ENCODE data around the gene CCDC137.
A peak's percentile ranks its signal among the peaks of the same experiment; 100 is the strongest.

The CCDC137 gene

DNA sequence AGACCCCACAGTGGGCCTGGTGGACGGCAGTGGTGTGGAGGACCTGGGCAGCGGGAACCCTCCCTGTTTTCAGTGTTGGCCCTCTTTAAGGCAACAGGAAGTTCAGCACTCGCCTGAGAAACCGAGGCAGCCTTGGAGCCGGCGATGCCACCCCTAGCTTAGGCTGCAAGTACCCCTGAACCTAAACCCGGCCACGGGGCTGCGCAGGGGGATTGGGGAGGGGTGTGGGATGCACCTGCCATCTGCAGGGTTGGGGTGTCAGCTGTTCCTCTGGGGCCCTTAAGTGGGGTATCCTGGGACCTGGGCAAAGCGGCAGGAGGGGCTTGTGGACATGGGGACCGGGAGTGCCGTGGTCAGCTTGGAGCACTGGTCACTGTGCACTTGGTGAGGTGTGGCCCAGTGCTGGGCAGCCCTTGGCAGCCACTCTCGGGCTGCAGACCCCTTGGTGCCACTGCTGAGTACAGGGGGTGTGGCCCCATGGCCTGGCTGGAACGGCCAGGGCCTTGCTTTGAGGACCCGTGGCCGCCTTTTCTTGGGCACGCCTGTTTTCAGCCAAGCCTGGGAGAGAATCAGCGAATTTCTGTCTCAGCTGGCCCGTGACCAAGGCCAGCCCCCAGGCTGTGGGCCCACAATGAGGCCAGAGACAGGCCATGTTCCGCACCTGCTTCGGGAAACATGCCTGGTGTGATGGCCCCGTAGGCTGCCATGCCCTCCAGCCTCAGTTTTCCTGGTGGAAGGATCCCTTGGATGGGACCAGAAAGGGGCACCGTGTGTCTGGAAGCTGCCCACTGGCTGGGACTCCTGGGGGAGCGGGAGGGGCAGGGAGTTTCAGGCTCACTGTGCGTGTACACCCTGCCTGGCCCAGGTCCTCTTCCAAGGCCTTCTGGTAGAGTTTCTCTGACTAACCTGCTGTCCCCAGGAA lies 41.4 kb downstream of the CCDC137 start (continued):
- peak; percentile 76 for TF ChIP-seq ZNF692 (tag by site-specific recombination; IDR thresholded peaks at IDR 0.05)
- peak; percentile 82 for TF ChIP-seq ZNF600 (tag by site-specific recombination; IDR thresholded peaks at IDR 0.05)
- no peak for TF ChIP-seq ZNF626 (tag by site-specific recombination; IDR thresholded peaks at IDR 0.05)
- no peak for TF ChIP-seq ZBTB48 (tag by site-specific recombination; IDR thresholded peaks at IDR 0.05)
- TF ChIP-seq ZNF513 (tag by site-specific recombination; IDR thresholded peaks at IDR 0.05), result no peak

GRCh38 chr17:81708739-81709185 lies 42.2 kb downstream of the CCDC137 start:
- Histone ChIP-seq H3K9me3 (ENCODE audit: control insufficient read depth, insufficient read depth, low read depth, low read length) (no peaks in the 10 kb centered on the region), H3K36me3 (ENCODE audit: control insufficient read depth in 2 of 2, insufficient read depth in 1 of 2, low read length in 2 of 2) (peaks cover 17 to 53% of the 10 kb centered on the region in 2 experiments), H3K4me1 (ENCODE audit: control insufficient read depth, insufficient read depth, low read length) (peaks cover 9% of the 10 kb centered on the region; the same call in 1 of the 2 replicates), H3K27ac (ENCODE audit: extremely low read depth, low read depth, low read length) (no peak overlapping the region), H3K4me3 (ENCODE audit: low read depth, low read length) (no peak overlapping the region)
- CTCF ChIA-PET, result interaction anchor here (1.2 kb wide), 1 partner anchor 22 kb away, joined by 4 read pairs; no protein-coding TSS in a partner anchor
- TF ChIP-seq ZNF394 (tag by site-specific recombination; IDR thresholded peaks at IDR 0.05; ENCODE audit: borderline replicate concordance) (no peak), BCL11A (tag by site-specific recombination; IDR thresholded peaks at IDR 0.05; ENCODE audit: low read depth) (no peak), YY2 (tag by site-specific recombination; IDR thresholded peaks at IDR 0.05) (no peak), ZNF341 (tag by site-specific recombination; IDR thresholded peaks at IDR 0.05; ENCODE audit: low read depth) (no peak), ZNF416 (tag by site-specific recombination; IDR thresholded peaks at IDR 0.05) (no peak), GLI4 (tag by site-specific recombination; IDR thresholded peaks at IDR 0.05) (no peak), ZNF548 (tag by site-specific recombination; IDR thresholded peaks at IDR 0.05) (no peak), ZNF768 (tag by site-specific recombination; IDR thresholded peaks at IDR 0.05) (no peak), ZSCAN30 (tag by site-specific recombination; IDR thresholded peaks at IDR 0.05) (no peak), ZNF350 (tag by site-specific recombination; IDR thresholded peaks at IDR 0.05) (no peak), GFI1B (tag by site-specific recombination; IDR thresholded peaks at IDR 0.05) (no peak)
- TF ChIP-seq, protein P1, sequence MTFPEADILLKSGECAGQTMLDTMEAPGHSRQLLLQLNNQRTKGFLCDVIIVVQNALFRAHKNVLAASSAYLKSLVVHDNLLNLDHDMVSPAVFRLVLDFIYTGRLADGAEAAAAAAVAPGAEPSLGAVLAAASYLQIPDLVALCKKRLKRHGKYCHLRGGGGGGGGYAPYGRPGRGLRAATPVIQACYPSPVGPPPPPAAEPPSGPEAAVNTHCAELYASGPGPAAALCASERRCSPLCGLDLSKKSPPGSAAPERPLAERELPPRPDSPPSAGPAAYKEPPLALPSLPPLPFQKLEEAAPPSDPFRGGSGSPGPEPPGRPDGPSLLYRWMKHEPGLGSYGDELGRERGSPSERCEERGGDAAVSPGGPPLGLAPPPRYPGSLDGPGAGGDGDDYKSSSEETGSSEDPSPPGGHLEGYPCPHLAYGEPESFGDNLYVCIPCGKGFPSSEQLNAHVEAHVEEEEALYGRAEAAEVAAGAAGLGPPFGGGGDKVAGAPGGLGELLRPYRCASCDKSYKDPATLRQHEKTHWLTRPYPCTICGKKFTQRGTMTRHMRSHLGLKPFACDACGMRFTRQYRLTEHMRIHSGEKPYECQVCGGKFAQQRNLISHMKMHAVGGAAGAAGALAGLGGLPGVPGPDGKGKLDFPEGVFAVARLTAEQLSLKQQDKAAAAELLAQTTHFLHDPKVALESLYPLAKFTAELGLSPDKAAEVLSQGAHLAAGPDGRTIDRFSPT (tag by site-specific recombination; IDR thresholded peaks at IDR 0.05), result no peak
- POLR2A ChIA-PET, result interaction anchor here (0.6 to 2.6 kb wide), 6 partner anchors 11 to 158 kb away, joined by 4 to 17 read pairs (median 8); partner anchors contain the start of genes ARL16 and HGS

Measured in HEK293 (cell line).